AG04449 (cell line): Measurements from ENCODE around the gene PRKAR1B.

Experiments used
- CTCF ChIA-PET: fragments of 350-600 bp; formaldehyde crosslinking; extraction: SDS; loops from one replicate; lab custom pipeline; 2021; ENCODE audit warnings: antibody characterized with exemption; lab: Yijun Ruan, JAX
- POLR2A ChIA-PET: fragments of 400-600, 350-600 bp; formaldehyde crosslinking; extraction: SDS; loops from one replicate; lab custom pipeline; 2020; ENCODE audit warnings: antibody characterized with exemption, inconsistent platforms; lab: Yijun Ruan, JAX
- DNase-seq: peaks from one replicate; pipeline ENCODE4 v3.0.0-alpha.2; 2010; ENCODE audit warnings: low read depth, low spot score
- H3K4me3 ChIP-seq: 2 replicates; pipeline ENCODE4 v1.5.1; 2011; ENCODE audit warnings: low read depth, mild to moderate bottlenecking, control low read depth, low read length
- CTCF ChIP-seq: IDR thresholded peaks from one replicate; pipeline ENCODE4 v1.5.1; 2011; ENCODE audit warnings: mild to moderate bottlenecking, moderate library complexity, low read length, control low read depth, inconsistent platforms; ENCODE audit not compliant: insufficient read depth; ENCODE audit errors: missing control alignments

The PRKAR1B gene

GRCh38 chr7:681551-682307 is 45.4 kb downstream of the PRKAR1B start:
- H3K4me3 ChIP-seq: no peak overlapping the region
- DNase-seq: no peak
- no peak for TF ChIP-seq CTCF
- ChIA-PET POLR2A (no interaction called here), CTCF (no interaction called here)

GRCh38 chr7:680411-681127 is 46.5 kb downstream of the PRKAR1B start:
- H3K4me3 ChIP-seq: no peak overlapping the region
- CTCF ChIA-PET: no interaction called here
- POLR2A ChIA-PET: no interaction called here
- TF ChIP-seq CTCF: no peak
- DNase-seq: no peak

- DNase-seq: no peak
- ChIA-PET CTCF (interaction anchor here (1.2 kb wide), 1 partner anchor 12 kb away, joined by 3 read pairs; no protein-coding TSS in a partner anchor), POLR2A (no interaction called here)
- no peak for TF ChIP-seq CTCF
- H3K4me3 ChIP-seq: no peak overlapping the region
Observed at GRCh38 chr7:676972-677385, 50.1 kb downstream of the PRKAR1B start.

- no peak for TF ChIP-seq CTCF
- ChIA-PET POLR2A (no interaction called here), CTCF (interaction anchor here (1.2 kb wide), 1 partner anchor 11 kb away, joined by 3 read pairs; no protein-coding TSS in a partner anchor)
- DNase-seq: no peak
- no peak overlapping the region for H3K4me3 ChIP-seq
Observed at GRCh38 chr7:676246-676971, 50.7 kb downstream of the PRKAR1B start.

GRCh38 chr7:674454-675410 is 52.3 kb downstream of the PRKAR1B start:
- ChIA-PET CTCF (interaction anchor here (1.2 kb wide), 1 partner anchor 9 kb away, joined by 8 read pairs; no protein-coding TSS in a partner anchor), POLR2A (no interaction called here)
- no peak for TF ChIP-seq CTCF
- H3K4me3 ChIP-seq: no peak overlapping the region
- DNase-seq: no peak
